Endodermal cell (in vitro differentiated cells): ENCODE data around the gene YAP1. TPM values are rescaled to one million over a fixed set of nuclear protein-coding genes. Genes with fewer than 3 reads are reported as not detected.

ENCODE experiments used
- DNase-seq: peaks from one replicate; pipeline ENCODE4 v3.0.0-alpha.2; 2017
- H3K27ac ChIP-seq: 2 replicates; pipeline ENCODE4 v1.5.1; 2013; ENCODE audit warnings: mild to moderate bottlenecking, low read depth, low read length, moderate library complexity
- H3K27me3 ChIP-seq: 2 replicates; pipeline ENCODE4 v1.6.1; 2013; ENCODE audit warnings: mild to moderate bottlenecking, low read length, moderate library complexity; ENCODE audit not compliant: insufficient read depth, control insufficient read depth, poor library complexity, severe bottlenecking
- H3K36me3 ChIP-seq: 2 replicates; pipeline ENCODE4 v1.7.0; 2013; ENCODE audit warnings: mild to moderate bottlenecking, low read length, moderate library complexity; ENCODE audit not compliant: control insufficient read depth, insufficient read depth
- H3K4me1 ChIP-seq: one replicate; pipeline ENCODE4 v1.7.0; 2013; ENCODE audit warnings: low read length; ENCODE audit not compliant: control insufficient read depth, insufficient read depth
- H3K4me3 ChIP-seq: 2 replicates; pipeline ENCODE4 v1.5.1; 2013; ENCODE audit warnings: mild to moderate bottlenecking, low read length, moderate library complexity
- H3K9ac ChIP-seq: 2 replicates; pipeline ENCODE4 v1.6.1; 2013; ENCODE audit warnings: mild to moderate bottlenecking, low read length, moderate library complexity; ENCODE audit not compliant: poor library complexity, severe bottlenecking; ENCODE audit errors: extremely low read depth
- H3K9me3 ChIP-seq: 2 replicates; pipeline ENCODE4 v1.6.1; 2013; ENCODE audit warnings: mild to moderate bottlenecking, low read length, moderate library complexity; ENCODE audit not compliant: control insufficient read depth
- H3K27ac Mint-ChIP-seq: 2 replicates; pipeline ENCODE4 v1.8.0; 2020; ENCODE audit warnings: mixed read lengths
- H3K27me3 Mint-ChIP-seq: 2 replicates; pipeline ENCODE4 v1.8.0; 2021; ENCODE audit warnings: mild to moderate bottlenecking, mixed read lengths; ENCODE audit not compliant: insufficient read depth
- H3K36me3 Mint-ChIP-seq: 2 replicates; pipeline ENCODE4 v1.8.0; 2020; ENCODE audit warnings: low read depth, mixed read lengths
- H3K4me1 Mint-ChIP-seq: 2 replicates; pipeline ENCODE4 v1.8.0; 2020; ENCODE audit warnings: mixed read lengths
- H3K4me3 Mint-ChIP-seq: 2 replicates; pipeline ENCODE4 v1.8.0; 2020; ENCODE audit warnings: mild to moderate bottlenecking, moderate library complexity, mixed read lengths
- H3K9me3 Mint-ChIP-seq: 2 replicates; pipeline ENCODE4 v1.8.0; 2020; ENCODE audit warnings: mild to moderate bottlenecking, mixed read lengths
- CTCF ChIP-seq: fragments of 200-600 bp; sonication (generic); conservative IDR thresholded peaks from 2 replicates; pipeline ENCODE4 v1.5.0; 2021; ENCODE audit warnings: antibody characterized with exemption, mild to moderate bottlenecking
- WGBS, 2 experiments: methylation state at CpG; one replicate each; pipeline versions ENCODE4 v1.1.5 to v1.1.7; 2013; ENCODE audit warnings: missing lambda C conversion rate in 2 of 2, mixed read lengths in 1 of 2; ENCODE audit not compliant: insufficient coverage in 1 of 2, insufficient read length in 1 of 2; 5-methylcytosine and 5-hydroxymethylcytosine counted together
- total RNA-seq, 2 donors: library from RNA; stranded (reverse); fragmentation: NEBNext Ultra II Directional in 1 of 2; extraction: Animal tissue kit (Norgen Biotek cat#: 25700) in 1 of 2; gene quantifications; 2 replicates in 1 of 2; 3 replicates in 1 of 2; pipeline ENCODE4 v1.2.1, GENCODE V29; 2021

YAP1 gene
- total RNA-seq, 2 donors from 2014 or later: 224 to 228 TPM

GRCh38 chr11:102230911-102231310 is 120.7 kb downstream of the YAP1 start:
- Mint-ChIP-seq H3K9me3 (no peaks in the 10 kb centered on the region), H3K27me3 (no peaks in the 10 kb centered on the region)
- 93 to 95% methylated on average over 3 to 4 of the region's 4 CpGs for WGBS, 2 experiments

GRCh38 chr11:102234779-102235439 is 124.7 kb downstream of the YAP1 start:
- no peak overlapping the region for H3K27ac ChIP-seq
- Mint-ChIP-seq H3K36me3 (peaks cover 31% of the 10 kb centered on the region), H3K9me3 (no peaks in the 10 kb centered on the region), H3K4me1 (peaks cover 20% of the 10 kb centered on the region), H3K27me3 (no peaks in the 10 kb centered on the region), H3K4me3 (no peak overlapping the region), H3K27ac (peak overlapping the region; percentile 61)
- WGBS, 2 experiments: 70 to 75% methylated on average over 5 to 6 of the region's 7 CpGs
- DNase-seq: peak; percentile 71
- no peaks in the 10 kb centered on the region for H3K4me1 ChIP-seq
- no peaks in the 10 kb centered on the region for H3K27me3 ChIP-seq
- no peak overlapping the region for H3K9ac ChIP-seq
- H3K9me3 ChIP-seq: no peaks in the 10 kb centered on the region
- TF ChIP-seq CTCF: no peak
- peaks cover 48% of the 10 kb centered on the region for H3K36me3 ChIP-seq
- no peak overlapping the region for H3K4me3 ChIP-seq

More at GRCh38 chr11:102230911-102231310, 120.7 kb downstream of the YAP1 start:
- no peaks in the 10 kb centered on the region for H3K9me3 ChIP-seq
- Mint-ChIP-seq H3K27ac (no peak overlapping the region), H3K4me1 (peaks cover 24% of the 10 kb centered on the region), H3K36me3 (peaks cover 61% of the 10 kb centered on the region), H3K4me3 (no peak overlapping the region)
- H3K4me1 ChIP-seq: peaks cover 4% of the 10 kb centered on the region
- H3K36me3 ChIP-seq: peaks cover 79% of the 10 kb centered on the region
- no peak for DNase-seq
- H3K9ac ChIP-seq: no peak overlapping the region
- no peak for TF ChIP-seq CTCF
- no peak overlapping the region for H3K27ac ChIP-seq
- no peak overlapping the region for H3K4me3 ChIP-seq
- H3K27me3 ChIP-seq: no peaks in the 10 kb centered on the region

GRCh38 chr11:102237096-102237735 is 127.0 kb downstream of the YAP1 start:
- peaks cover 25% of the 10 kb centered on the region for H3K36me3 ChIP-seq
- Mint-ChIP-seq H3K27ac (no peak overlapping the region), H3K9me3 (no peaks in the 10 kb centered on the region), H3K4me1 (peaks cover 20% of the 10 kb centered on the region), H3K36me3 (peaks cover 11% of the 10 kb centered on the region), H3K27me3 (no peaks in the 10 kb centered on the region), H3K4me3 (no peak overlapping the region)
- no peak overlapping the region for H3K4me3 ChIP-seq
- no peaks in the 10 kb centered on the region for H3K27me3 ChIP-seq
- H3K27ac ChIP-seq: no peak overlapping the region
- H3K9ac ChIP-seq: no peak overlapping the region
- H3K9me3 ChIP-seq: no peaks in the 10 kb centered on the region
- DNase-seq: peak; percentile 74
- no peak for TF ChIP-seq CTCF
- WGBS, 2 experiments: 90 to 100% methylated on average over 4 to 5 of the region's 5 CpGs
- H3K4me1 ChIP-seq: no peaks in the 10 kb centered on the region
